GM13976 (cell line): ENCODE measurements around the gene LHX3.

Source experiments
- DNase-seq: peaks from one replicate; pipeline ENCODE4 v3.0.0; 2012; ENCODE audit warnings: low spot score
- CTCF ChIP-seq: IDR thresholded peaks from 2 replicates; pipeline ENCODE4 v1.5.1; 2012; ENCODE audit warnings: borderline replicate concordance, mild to moderate bottlenecking; ENCODE audit not compliant: insufficient read depth; ENCODE audit errors: extremely low read depth, missing control alignments, control extremely low read depth
- in situ Hi-C: fragments of 300-500 bp; cut with MboI; formaldehyde crosslinking; loops from one replicate; pipeline ENCODE4 v1.12.0; 2022; ENCODE audit warnings: low sequenced_read_pairs, mixed read lengths, inconsistent platforms; ENCODE audit not compliant: unreplicated experiment

The LHX3 gene

GRCh38 chr9:136201609-136202453, 3.1 kb downstream of the LHX3 start:
- TF ChIP-seq CTCF, result no peak
- in situ Hi-C loops, result no loop called here
- DNase-seq, result no peak

- no peak for DNase-seq
- in situ Hi-C loops, result no loop called here
- no peak for TF ChIP-seq CTCF
Observed at GRCh38 chr9:136201174-136201573, 3.8 kb downstream of the LHX3 start.

GRCh38 chr9:136200424-136200823, 4.5 kb downstream of the LHX3 start:
- in situ Hi-C loops, result no loop called here
- DNase-seq, result no peak
- TF ChIP-seq CTCF, result no peak

- in situ Hi-C loops, result no loop called here
- no peak for TF ChIP-seq CTCF
- no peak for DNase-seq
Observed at GRCh38 chr9:136199391-136200288, 5.3 kb downstream of the LHX3 start.

- in situ Hi-C loops, result no loop called here
- no peak for DNase-seq
Observed at GRCh38 chr9:136198605-136199083, 6.3 kb downstream of the LHX3 start.

More at GRCh38 chr9:136198605-136199083, 6.3 kb downstream of the LHX3 start:
- no peak for TF ChIP-seq CTCF
